Suppressor macrophage treated with lipopolysaccharide for 1 hour (primary cell): Measurements from ENCODE around the gene TMEM130.

Source experiments
- DNase-seq, 3 donors: peaks; one replicate each; pipeline ENCODE4 v3.0.0-alpha.2; 2020 to 2022

Gene TMEM130

GRCh38 chr7:98869597-98870120, at the start of gene TMEM130:
Gene TMEM130, minus strand, starts transcription at chr7:98870014. Its CDS starts 153 bp downstream, at chr7:98869861.
- peak in 1 of 3 donors; percentile 10 for DNase-seq

GRCh38 chr7:98917331-98917730, 47.5 kb upstream of the TMEM130 start:
- DNase-seq: no peak

GRCh38 chr7:98913612-98914011, 43.8 kb upstream of the TMEM130 start:
- DNase-seq: no peak

GRCh38 chr7:98913026-98913425, 43.2 kb upstream of the TMEM130 start:
- DNase-seq: no peak

GRCh38 chr7:98911916-98912315, 42.1 kb upstream of the TMEM130 start:
- no peak for DNase-seq

GRCh38 chr7:98910427-98910826, 40.6 kb upstream of the TMEM130 start:
- no peak for DNase-seq

GRCh38 chr7:98909487-98909886, 39.7 kb upstream of the TMEM130 start:
- DNase-seq: no peak

GRCh38 chr7:98908585-98908984, 38.8 kb upstream of the TMEM130 start:
- no peak for DNase-seq

- DNase-seq: no peak
Observed at GRCh38 chr7:98907570-98907969, 37.8 kb upstream of the TMEM130 start.

- DNase-seq: no peak
Observed at GRCh38 chr7:98903246-98903645, 33.4 kb upstream of the TMEM130 start.

GRCh38 chr7:98902523-98902922, 32.7 kb upstream of the TMEM130 start:
- DNase-seq: no peak

- DNase-seq: no peak
Observed at GRCh38 chr7:98900815-98901214, 31.0 kb upstream of the TMEM130 start.

GRCh38 chr7:98899816-98900215, 30.0 kb upstream of the TMEM130 start:
- DNase-seq: no peak

- no peak for DNase-seq
Observed at GRCh38 chr7:98892609-98893008, 22.8 kb upstream of the TMEM130 start.

GRCh38 chr7:98887038-98887437, 17.2 kb upstream of the TMEM130 start:
- no peak for DNase-seq

GRCh38 chr7:98884416-98884815, 14.6 kb upstream of the TMEM130 start:
- no peak for DNase-seq

- DNase-seq: no peak
Observed at GRCh38 chr7:98881561-98882315, 11.9 kb upstream of the TMEM130 start.

- DNase-seq: no peak
Observed at GRCh38 chr7:98880485-98880884, 10.7 kb upstream of the TMEM130 start.

GRCh38 chr7:98879979-98880315, 10.1 kb upstream of the TMEM130 start:
- DNase-seq: no peak

- peak in 2 of 3 donors; percentile 14 to 24 for DNase-seq
Observed at GRCh38 chr7:98879198-98879978, 9.6 kb upstream of the TMEM130 start.

- DNase-seq: peak; percentile 74 to 90 (median 80)
Observed at GRCh38 chr7:98878365-98879197, 8.8 kb upstream of the TMEM130 start, which contains the start of gene TRRAP. Gene TRRAP, plus strand, starts transcription at chr7:98878532. Its CDS starts 2,619 bp downstream, at chr7:98881151.

- no peak for DNase-seq
Observed at GRCh38 chr7:98877692-98878364, 8.0 kb upstream of the TMEM130 start.
